Measurements from ENCODE around the gene SIRT7. TPM values are rescaled to one million over a fixed set of nuclear protein-coding genes. Genes with fewer than 3 reads are reported as not detected.

The SIRT7 gene
- total RNA-seq, 4 donors from 2014 or later: 52.6 to 81.0 (median 60.7) TPM

- intact Hi-C loops (cut with DNase I): no loop called here
- H3K27ac ChIP-seq: peak overlapping the region; percentile 95 to 100 (median 98)
- H3K4me1 ChIP-seq: peaks cover 30 to 89% (median 48%) of the 10 kb centered on the region in 3 donors
- TF ChIP-seq POLR2A (IDR thresholded peaks at IDR 0.05) (no peak), CTCF (IDR thresholded peaks at IDR 0.05) (no peak)
- no peaks in the 10 kb centered on the region for H3K9me3 ChIP-seq
- peaks cover 11 to 45% (median 22%) of the 10 kb centered on the region in 3 donors for H3K36me3 ChIP-seq
- peak overlapping the region in 2 of 4 donors; percentile 82 to 89 for H3K4me3 ChIP-seq
- H3K27me3 ChIP-seq: no peaks in the 10 kb centered on the region
- DNase-seq: no peak
- WGBS, 2 donors: 52% methylated on average over 20 to 22 of the region's 30 CpGs
Observed at GRCh38 chr17:81868674-81869220, 49.2 kb downstream of the SIRT7 start.

- Histone ChIP-seq H3K36me3 (peaks cover 11 to 51% (median 22%) of the 10 kb centered on the region in 3 donors), H3K27ac (peak overlapping the region; percentile 95 to 100 (median 98)), H3K9me3 (no peaks in the 10 kb centered on the region), H3K4me1 (peaks cover 30 to 89% (median 51%) of the 10 kb centered on the region in 3 donors), H3K4me3 (peak overlapping the region in 1 of 4 donors; percentile 11), H3K27me3 (no peaks in the 10 kb centered on the region)
- no peak for DNase-seq
- no peak for TF ChIP-seq CTCF (IDR thresholded peaks at IDR 0.05)
- TF ChIP-seq POLR2A (IDR thresholded peaks at IDR 0.05): no peak
- intact Hi-C loops (cut with DNase I): no loop called here
- WGBS, 2 donors: 53 to 58% methylated on average over 5 to 6 of the region's 28 CpGs
Observed at GRCh38 chr17:81867991-81868673, 49.8 kb downstream of the SIRT7 start.

- Histone ChIP-seq H3K27me3 (no peaks in the 10 kb centered on the region), H3K36me3 (peaks cover 11 to 53% (median 22%) of the 10 kb centered on the region in 3 donors), H3K9me3 (no peaks in the 10 kb centered on the region), H3K27ac (peak overlapping the region; percentile 95 to 100 (median 98)), H3K4me1 (peaks cover 30 to 89% (median 47%) of the 10 kb centered on the region in 3 donors), H3K4me3 (no peak overlapping the region)
- WGBS, 2 donors: 20% methylated on average over 1 of the region's 23 CpGs; no CpG with 5 or more reads in 1 of the 2 donors
- TF ChIP-seq POLR2A (IDR thresholded peaks at IDR 0.05) (no peak), CTCF (IDR thresholded peaks at IDR 0.05) (no peak)
- DNase-seq: no peak
- intact Hi-C loops (cut with DNase I): no loop called here
Observed at GRCh38 chr17:81867170-81867990, 50.6 kb downstream of the SIRT7 start.

- Histone ChIP-seq H3K27me3 (no peaks in the 10 kb centered on the region), H3K36me3 (peaks cover 11 to 53% (median 22%) of the 10 kb centered on the region in 3 donors), H3K27ac (peak overlapping the region; percentile 95 to 100 (median 98)), H3K4me3 (no peak overlapping the region), H3K9me3 (no peaks in the 10 kb centered on the region), H3K4me1 (peaks cover 37 to 89% (median 50%) of the 10 kb centered on the region in 3 donors)
- intact Hi-C loops (cut with DNase I): no loop called here
- TF ChIP-seq CTCF (IDR thresholded peaks at IDR 0.05) (no peak), POLR2A (IDR thresholded peaks at IDR 0.05) (no peak)
- no peak for DNase-seq
- 67% methylated on average over 5 to 6 of the region's 18 CpGs for WGBS, 2 donors
Observed at GRCh38 chr17:81866440-81867169, 51.4 kb downstream of the SIRT7 start.
